Gastroesophageal sphincter (tissue), 4 donors: Measurements from ENCODE around the gene INTS7. TPM values are rescaled to one million over a fixed set of nuclear protein-coding genes. Genes with fewer than 3 reads are reported as not detected.
"Not testable (repeated sequence)": the region's sequence is repeated elsewhere in the genome, so short reads cannot be mapped to it uniquely, and the experiment has no call there.

ENCODE experiments used
- ATAC-seq: fragments of 150-250 bp; one replicate; pipeline ENCODE4 v1.9.1; 2016; ENCODE audit warnings: mild to moderate bottlenecking, moderate library complexity
- H3K27ac ChIP-seq, 4 donors: fragments of 200-600 bp; sonication (generic) in 3 of 4; 1 replicate in 3 of 4; 2 replicates in 1 of 4; pipeline ENCODE4 v1.5.1; 2016 to 2019
- H3K27me3 ChIP-seq: fragments of 200-600 bp; sonication (generic); one replicate; pipeline ENCODE4 v1.5.1; 2019
- H3K36me3 ChIP-seq, 2 donors: fragments of 200-600 bp; sonication (generic); one replicate each; pipeline ENCODE4 v1.5.1; 2019; ENCODE audit warnings: control low read depth in 1 of 2
- H3K4me1 ChIP-seq, 3 donors: fragments of 200-600 bp; sonication (generic); 1 replicate in 2 of 3; 2 replicates in 1 of 3; pipeline ENCODE4 v1.5.1; 2016 to 2019; ENCODE audit warnings: control low read depth in 2 of 3
- H3K4me3 ChIP-seq, 2 donors: fragments of 200-600 bp; sonication (generic); one replicate each; pipeline ENCODE4 v1.5.1; 2019; ENCODE audit warnings: mild to moderate bottlenecking in 1 of 2, moderate library complexity in 1 of 2
- H3K9me3 ChIP-seq, 3 donors: fragments of 200-600 bp; sonication (generic); one replicate each; pipeline ENCODE4 v1.5.1; 2017 to 2019; ENCODE audit warnings: control low read depth in 2 of 3
- CTCF ChIP-seq, 4 experiments: fragments of 200-600 bp in 2 of 4; fragments of 450-650 bp in 2 of 4; sonication (generic) in 1 of 4; IDR thresholded peaks; one replicate each; pipeline ENCODE4 v1.5.1; 2017 to 2019; ENCODE audit warnings: antibody characterized with exemption in 4 of 4, mild to moderate bottlenecking in 2 of 4, moderate library complexity in 2 of 4
- EP300 ChIP-seq: sonication (generic); formaldehyde crosslinking; IDR thresholded peaks from one replicate; pipeline ENCODE4 v1.6.1; 2017; ENCODE audit warnings: antibody characterized with exemption, mild to moderate bottlenecking
- POLR2A ChIP-seq, 2 donors: fragments of 450-650 bp; IDR thresholded peaks; one replicate each; pipeline ENCODE4 v1.6.1; 2017; ENCODE audit warnings: antibody characterized with exemption in 2 of 2, mild to moderate bottlenecking in 2 of 2, moderate library complexity in 1 of 2
- POLR2AphosphoS5 ChIP-seq: sonication (generic); formaldehyde crosslinking; IDR thresholded peaks from one replicate; pipeline ENCODE4 v1.6.1; 2017; ENCODE audit warnings: antibody characterized with exemption
- WGBS, 2 donors: methylation state at CpG; one replicate each; pipeline ENCODE4 v1.1.5; 2018; ENCODE audit warnings: low coverage in 1 of 2; 5-methylcytosine and 5-hydroxymethylcytosine counted together
- total RNA-seq, 4 donors: library from RNA; depleted of rRNA; stranded (reverse); fragments of >200 nt; gene quantifications; one replicate each; pipeline ENCODE4 v1.1.0, GENCODE V29; 2016

Gene INTS7
- total RNA-seq, 4 donors from 2014 or later = 6.1 to 14.2 (median 8.2) TPM

GRCh38 chr1:211967704-211968103 is 67.7 kb downstream of the INTS7 start:
- H3K27ac ChIP-seq = no peak overlapping the region
- no peaks in the 10 kb centered on the region for H3K4me1 ChIP-seq
- H3K36me3 ChIP-seq = peaks cover 0 to 21% of the 10 kb centered on the region in 2 donors
- WGBS, 2 donors = 91 to 93% methylated on average over 3 of the region's 3 CpGs
- TF ChIP-seq POLR2A (IDR thresholded peaks at IDR 0.05) (no peak), CTCF (IDR thresholded peaks at IDR 0.05) (no peak)
- H3K9me3 ChIP-seq = no peaks in the 10 kb centered on the region
- no peak overlapping the region for H3K4me3 ChIP-seq
- ATAC-seq = no peak
- no peaks in the 10 kb centered on the region for H3K27me3 ChIP-seq

GRCh38 chr1:211965108-211965805 is 70.1 kb downstream of the INTS7 start:
- 78 to 92% methylated on average over 7 to 8 of the region's 8 CpGs for WGBS, 2 donors
- H3K4me1 ChIP-seq = no peaks in the 10 kb centered on the region
- ATAC-seq = no peak
- H3K27me3 ChIP-seq = no peaks in the 10 kb centered on the region
- peaks cover 0 to 34% of the 10 kb centered on the region in 2 donors for H3K36me3 ChIP-seq
- no peak for TF ChIP-seq POLR2AphosphoS5
- TF ChIP-seq POLR2A (IDR thresholded peaks at IDR 0.05) = no peak
- TF ChIP-seq CTCF (IDR thresholded peaks at IDR 0.05) = no peak
- TF ChIP-seq EP300 = no peak
- H3K9me3 ChIP-seq = no peaks in the 10 kb centered on the region
- no peak overlapping the region for H3K4me3 ChIP-seq
- H3K27ac ChIP-seq = no peak overlapping the region

- TF ChIP-seq EP300 (no peak), POLR2A (IDR thresholded peaks at IDR 0.05) (no peak), CTCF (IDR thresholded peaks at IDR 0.05) (no peak), POLR2AphosphoS5 (no peak)
- no peaks in the 10 kb centered on the region for H3K9me3 ChIP-seq
- WGBS, 2 donors = 100% methylated on average over 1 of the region's 11 CpGs; no CpG with 5 or more reads in 1 of the 2 donors
- ATAC-seq = no peak
- no peak overlapping the region for H3K4me3 ChIP-seq
- no peaks in the 10 kb centered on the region for H3K27me3 ChIP-seq
- no peaks in the 10 kb centered on the region for H3K4me1 ChIP-seq
- H3K27ac ChIP-seq = no peak overlapping the region
- H3K36me3 ChIP-seq = peaks cover 0 to 34% of the 10 kb centered on the region in 2 donors
Observed at GRCh38 chr1:211959680-211960079, 75.7 kb downstream of the INTS7 start.

- no peak for ATAC-seq
- TF ChIP-seq EP300 (no peak), POLR2A (IDR thresholded peaks at IDR 0.05) (no peak), CTCF (IDR thresholded peaks at IDR 0.05) (no peak), POLR2AphosphoS5 (no peak)
- H3K27me3 ChIP-seq = no peaks in the 10 kb centered on the region
- no peaks in the 10 kb centered on the region for H3K4me1 ChIP-seq
- no peaks in the 10 kb centered on the region for H3K9me3 ChIP-seq
- peaks cover 0 to 34% of the 10 kb centered on the region in 2 donors for H3K36me3 ChIP-seq
- WGBS, 2 donors = no CpG with 5 or more reads among the region's 8 CpGs
- H3K4me3 ChIP-seq = no peak overlapping the region
- no peak overlapping the region for H3K27ac ChIP-seq
Observed at GRCh38 chr1:211959221-211959620, 76.1 kb downstream of the INTS7 start.

GRCh38 chr1:211954028-211954427 is 81.3 kb downstream of the INTS7 start:
- not testable (repeated sequence) for H3K4me1 ChIP-seq
- 100% methylated on average over 1 of the region's 2 CpGs; no CpG with 5 or more reads in 1 of the 2 donors for WGBS, 2 donors

GRCh38 chr1:211953543-211953942 is 81.8 kb downstream of the INTS7 start:
- H3K9me3 ChIP-seq, H3K4me3 ChIP-seq, H3K27ac ChIP-seq, H3K4me1 ChIP-seq, ATAC-seq, H3K27me3 ChIP-seq: not testable (repeated sequence)
- peaks cover 0 to 23% of the 10 kb centered on the region in 2 donors for H3K36me3 ChIP-seq
- no CpG with 5 or more reads among the region's 4 CpGs for WGBS, 2 donors

More at GRCh38 chr1:211954028-211954427, 81.3 kb downstream of the INTS7 start:
- H3K27me3 ChIP-seq, H3K4me3 ChIP-seq, H3K9me3 ChIP-seq, H3K27ac ChIP-seq, ATAC-seq: not testable (repeated sequence)
- peaks cover 0 to 20% of the 10 kb centered on the region in 2 donors for H3K36me3 ChIP-seq
